Stimulated activated CD4-positive, alpha-beta T cell treated with anti-CD3 and anti-CD28 coated beads, Interleukin-2, amount 100 ng/mL, for 48 hours (primary cell): ENCODE measurements around the gene CNTN3.

ENCODE experiments used
- DNase-seq, 2 donors: peaks; one replicate each; pipeline ENCODE4 v3.0.0-alpha.2; 2020

Gene CNTN3

DNA sequence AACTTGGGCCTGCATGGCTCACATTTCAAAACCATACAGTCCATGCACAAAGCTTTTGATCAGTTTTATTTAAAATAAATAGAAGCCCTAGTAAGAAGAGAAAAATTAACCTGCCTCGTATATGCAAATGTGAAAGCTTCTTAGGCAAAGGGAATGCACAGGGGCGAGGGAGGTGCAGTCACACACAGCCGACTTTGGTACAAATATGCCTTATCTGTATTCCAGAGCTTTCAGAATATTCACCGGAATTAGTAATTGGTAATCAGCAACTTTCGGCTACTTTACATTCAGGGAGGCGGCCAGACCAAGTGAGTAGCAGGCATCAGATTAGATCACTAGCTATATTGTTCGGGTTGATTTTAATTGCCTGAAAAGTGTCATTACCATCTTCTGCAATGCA is 7.5 kb downstream of the CNTN3 start:
- DNase-seq, result no peak

DNA sequence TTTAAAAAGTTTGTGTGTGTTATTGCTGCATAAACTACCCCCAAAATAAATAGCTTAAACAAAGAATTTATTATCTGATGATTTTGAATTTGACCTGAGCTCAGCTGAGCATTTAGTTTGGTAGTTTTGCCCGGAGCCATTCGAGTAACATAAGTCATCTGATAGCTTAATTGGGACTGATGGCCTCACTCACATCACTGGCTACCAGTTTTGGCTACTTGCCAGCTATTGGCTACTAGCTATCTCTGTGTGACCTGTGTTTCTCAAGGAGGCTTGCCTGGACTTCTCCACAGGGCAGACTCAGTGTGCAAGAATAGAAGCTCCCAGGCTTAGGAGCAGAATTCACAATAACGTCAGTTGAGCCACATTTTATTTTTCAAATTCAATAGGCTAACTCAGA is 9.0 kb downstream of the CNTN3 start:
- DNase-seq, result no peak

DNA sequence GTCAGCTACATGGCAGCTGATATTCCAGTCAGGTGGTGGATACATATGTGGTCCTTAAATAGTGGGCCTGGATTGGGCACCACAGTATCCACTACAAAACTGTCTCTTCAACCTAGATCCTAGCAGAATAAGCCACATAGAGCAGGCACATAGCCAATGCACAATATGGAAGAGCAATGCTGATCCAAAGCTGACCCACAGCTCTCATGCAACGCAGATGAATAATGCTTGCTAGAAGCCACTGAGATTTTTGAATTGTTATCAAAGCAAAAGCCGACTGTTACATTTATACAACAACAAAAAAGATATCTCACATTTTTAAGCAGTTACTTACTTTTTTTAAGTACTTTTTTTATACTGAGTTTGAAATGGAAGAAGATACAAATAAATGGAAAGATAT is 11.2 kb downstream of the CNTN3 start:
- DNase-seq, result no peak

DNA sequence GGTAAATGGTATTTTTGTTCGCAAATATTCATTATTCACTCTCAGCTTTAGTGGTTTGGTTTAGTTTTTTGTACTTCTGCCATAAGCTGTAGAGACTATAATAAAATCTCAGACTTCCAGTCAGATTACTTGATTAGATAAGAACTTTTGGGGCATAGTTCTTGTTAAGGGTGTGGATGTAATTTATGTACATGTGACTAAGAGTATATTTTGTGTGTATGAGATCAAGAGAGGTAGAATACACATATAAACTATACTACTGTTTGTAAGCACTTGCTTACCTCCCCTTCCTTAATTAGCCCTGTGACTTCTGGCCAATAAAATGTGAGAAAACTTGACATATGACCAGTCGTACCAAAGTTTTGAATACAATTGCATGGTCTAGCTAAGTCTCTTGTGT is 12.0 kb downstream of the CNTN3 start:
- DNase-seq, result no peak

DNA sequence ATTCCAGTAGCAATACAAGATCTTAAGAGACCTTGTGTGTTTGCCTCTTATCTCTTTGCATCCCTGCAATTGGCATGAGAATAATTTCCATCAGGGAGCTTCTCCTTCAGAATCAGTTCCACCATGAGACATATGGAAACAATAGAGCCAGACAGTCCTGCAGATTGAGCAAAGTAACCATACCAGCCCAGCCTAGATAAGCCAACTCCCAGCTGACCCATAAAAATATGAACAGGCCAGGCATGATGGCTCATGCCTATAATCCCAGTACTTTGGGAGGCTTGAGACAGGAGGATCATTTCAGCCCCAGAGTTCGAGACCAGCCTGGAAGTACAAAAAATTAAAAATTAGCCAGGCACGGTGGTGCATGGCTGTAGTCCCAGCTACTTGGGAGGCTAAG is 12.7 kb downstream of the CNTN3 start:
- DNase-seq, result no peak

DNA sequence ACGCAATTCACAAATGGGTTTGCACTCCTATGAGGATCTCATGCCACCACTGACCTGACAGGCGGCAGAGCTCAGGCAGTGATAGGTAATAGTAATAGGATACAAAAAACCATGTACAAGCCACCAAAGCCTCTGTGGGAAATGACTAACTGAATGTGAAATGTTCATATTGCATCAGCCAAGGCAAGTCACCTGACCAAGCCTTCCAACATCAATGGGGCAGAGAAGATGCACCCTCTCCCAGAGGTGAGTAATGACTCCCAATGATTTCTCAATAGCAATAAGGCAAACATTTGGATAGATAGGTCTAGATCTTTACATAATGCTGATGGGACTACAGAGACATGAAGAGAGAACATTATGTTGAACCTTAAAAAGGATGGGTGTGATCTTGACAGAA is 14.9 kb downstream of the CNTN3 start:
- no peak for DNase-seq

DNA sequence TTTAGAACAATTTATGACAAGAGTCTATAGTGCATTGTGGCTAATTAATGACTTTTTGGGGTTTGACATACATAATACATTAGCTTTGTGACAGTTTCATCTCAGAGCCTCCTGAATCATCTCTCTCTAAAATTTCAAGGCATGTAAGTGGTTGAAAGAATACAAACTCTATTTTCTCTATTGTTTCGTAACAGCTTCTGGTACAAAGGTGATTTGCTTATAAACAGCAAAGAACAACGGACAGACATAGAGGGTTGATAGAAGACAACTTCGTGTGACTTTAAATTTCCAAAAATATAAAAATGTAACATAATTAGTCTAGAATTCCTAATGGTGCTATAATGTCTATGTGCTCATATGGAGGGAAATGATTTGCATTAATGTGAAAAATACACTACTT is 21.3 kb downstream of the CNTN3 start:
- no peak for DNase-seq

DNA sequence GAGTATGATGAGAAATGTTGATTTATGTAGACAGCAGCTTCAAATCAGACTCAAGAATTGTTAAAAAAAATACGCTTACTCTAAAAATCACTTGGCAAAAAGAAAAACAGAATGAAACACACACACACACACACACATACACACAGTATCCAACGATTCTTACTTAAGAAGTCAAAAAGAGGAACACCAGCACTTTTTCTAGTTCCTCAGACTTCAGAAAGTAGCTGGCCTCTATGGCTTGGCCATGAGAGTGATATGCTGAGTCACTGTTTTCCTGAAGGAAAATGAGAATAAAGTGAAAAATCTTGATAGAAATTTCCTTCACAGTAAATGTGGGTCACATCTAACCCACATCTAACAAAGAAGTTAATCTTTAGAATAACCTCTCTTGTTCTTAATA is 22.1 kb downstream of the CNTN3 start:
- DNase-seq, result no peak

DNA sequence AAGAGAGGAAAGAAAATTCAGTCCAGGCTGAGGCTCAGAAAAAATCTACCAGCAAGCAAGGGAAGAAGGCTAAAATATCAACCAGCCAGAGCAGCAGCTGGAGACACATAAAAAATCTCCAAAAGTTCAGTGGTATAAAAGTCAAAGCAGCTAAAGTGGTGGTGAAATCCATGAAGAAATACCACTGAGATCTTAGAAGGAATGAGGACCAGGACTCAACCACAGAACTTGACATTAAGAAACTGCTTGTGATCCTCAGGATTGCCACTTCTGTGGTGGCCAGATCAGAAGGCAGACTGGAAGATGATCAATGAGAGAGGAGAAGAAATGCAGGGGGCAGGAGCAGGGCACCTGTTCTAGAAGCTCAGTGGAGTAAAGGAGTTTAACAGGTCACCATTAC is 22.5 kb downstream of the CNTN3 start:
- no peak for DNase-seq

DNA sequence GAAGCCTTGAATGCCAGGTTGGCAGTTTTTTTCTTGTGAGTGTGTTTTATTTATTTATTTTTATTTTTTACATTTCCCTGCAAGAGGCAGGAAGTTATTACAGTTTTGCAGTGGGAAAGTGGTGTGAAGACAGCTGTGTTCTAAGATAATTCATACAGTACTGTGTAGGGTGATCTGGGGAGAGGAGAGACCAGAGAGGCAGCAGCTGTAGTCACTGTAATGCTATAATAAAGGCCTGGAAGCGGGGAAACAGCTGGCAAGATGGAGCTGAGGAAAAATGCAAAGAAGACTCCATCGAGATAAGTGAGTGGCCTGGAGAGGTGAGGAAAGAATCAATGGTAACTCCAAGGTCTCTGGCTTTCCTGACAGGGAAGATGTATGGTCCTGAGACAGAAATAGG is 23.1 kb downstream of the CNTN3 start:
- no peak for DNase-seq

DNA sequence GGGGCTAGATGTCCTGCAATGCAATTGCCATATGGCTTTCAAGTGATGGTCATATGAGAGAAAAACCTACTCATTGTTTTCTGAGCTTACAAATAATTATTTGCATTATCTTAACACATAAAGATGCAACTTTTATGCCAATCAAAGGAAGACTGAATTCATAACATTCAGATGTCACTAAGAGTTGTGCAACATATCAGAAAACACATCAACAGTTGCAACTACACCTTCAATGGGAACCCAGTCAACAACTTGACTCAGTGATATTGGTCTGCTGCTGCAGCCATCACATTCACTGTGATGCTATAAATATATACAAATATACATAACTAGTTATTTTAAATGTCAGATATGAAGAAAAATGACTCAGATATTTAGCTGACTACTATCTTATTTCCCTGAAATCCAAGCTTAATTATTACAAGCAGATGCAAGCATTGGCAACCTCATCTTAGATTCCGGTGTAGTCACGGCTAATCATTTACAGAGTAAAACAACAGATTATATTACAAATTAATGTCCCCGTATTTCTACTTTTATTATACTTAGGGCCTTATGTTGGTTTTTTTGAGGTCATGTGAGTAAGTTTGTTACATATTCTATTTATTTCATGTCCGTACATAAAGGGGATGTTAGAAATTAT is 23.7 kb downstream of the CNTN3 start:
- DNase-seq, result no peak

DNA sequence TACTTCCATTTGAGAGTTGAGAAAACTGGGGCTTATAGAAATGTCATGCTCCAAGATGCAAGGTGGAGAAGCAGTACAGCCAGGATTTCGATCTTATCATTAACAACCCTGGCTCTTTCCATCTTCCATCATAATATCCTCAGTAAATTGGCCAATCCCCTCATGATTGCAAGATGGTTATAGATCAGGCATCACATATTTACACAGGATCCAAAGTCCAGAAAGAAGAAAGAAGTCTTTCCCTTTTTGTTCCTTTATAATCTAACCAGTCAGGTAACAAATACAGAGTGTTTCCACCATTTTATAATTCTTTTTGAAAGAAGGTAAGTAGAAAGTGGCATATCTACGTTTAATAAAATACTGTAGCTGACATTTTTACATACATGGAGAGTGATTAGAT is 29.7 kb downstream of the CNTN3 start:
- DNase-seq, result no peak

DNA sequence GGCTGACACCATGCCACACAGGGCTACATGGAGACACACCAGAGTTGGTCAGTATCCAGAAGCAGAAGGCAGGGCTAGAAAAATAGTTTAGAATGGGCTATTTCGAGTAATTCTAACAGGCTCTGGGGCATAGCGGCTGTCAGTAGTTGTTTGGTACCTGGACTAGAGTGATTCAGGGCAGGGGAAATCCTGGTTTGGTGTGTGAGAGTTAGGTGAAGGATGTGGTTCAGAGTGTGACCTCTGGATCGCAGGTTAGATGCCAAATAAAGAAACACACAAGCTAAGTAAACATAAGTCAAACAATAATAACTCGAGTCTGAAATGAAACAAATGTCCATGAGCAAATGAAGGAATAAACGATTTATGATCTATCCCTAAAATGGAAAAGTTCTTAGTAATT is 31.5 kb downstream of the CNTN3 start:
- DNase-seq, result no peak

DNA sequence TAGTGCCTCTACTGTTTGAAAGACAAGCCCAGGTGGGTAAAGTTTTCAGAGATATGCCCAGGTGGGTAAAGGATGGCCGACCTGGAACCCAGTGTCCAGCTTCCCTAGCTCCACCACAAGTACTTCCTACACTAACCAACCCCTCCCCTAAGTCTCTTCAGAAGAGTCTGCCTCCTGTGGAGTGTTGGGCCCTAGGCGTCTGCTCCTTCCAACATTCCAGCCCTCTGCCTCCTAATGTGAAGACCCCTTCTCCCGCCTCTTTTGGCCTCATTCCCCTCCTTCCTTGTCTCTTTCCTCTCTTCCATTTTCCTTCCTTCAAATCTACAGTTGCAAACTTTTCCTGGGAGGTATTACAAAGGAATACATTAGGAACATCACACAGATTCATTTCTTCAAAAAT is 38.6 kb downstream of the CNTN3 start:
- DNase-seq, result no peak

DNA sequence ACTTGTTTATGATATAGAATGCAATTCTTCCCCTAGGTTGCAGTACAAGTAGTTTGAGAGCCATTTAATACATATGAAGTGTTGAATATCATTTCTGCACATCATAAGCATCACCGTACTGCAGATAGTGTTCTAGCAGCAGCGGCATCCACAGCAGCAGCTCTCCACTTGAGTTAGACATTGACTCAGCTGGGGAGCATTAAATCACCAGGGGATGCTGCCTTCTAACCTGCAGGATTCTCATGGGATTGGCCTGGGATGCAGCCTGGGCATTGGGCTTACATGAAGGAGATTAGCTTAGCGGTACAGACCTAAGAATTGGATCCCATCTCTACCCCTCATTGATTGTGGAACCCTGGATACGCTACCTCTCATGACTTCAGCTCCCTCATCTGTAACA is 43.3 kb downstream of the CNTN3 start:
- no peak for DNase-seq
